Osteoblast (primary cell): ENCODE results near the gene CCDC83. TPM values are rescaled to one million over a fixed set of nuclear protein-coding genes. Genes with fewer than 3 reads are reported as not detected.
"Not testable (repeated sequence)": the region's sequence is repeated elsewhere in the genome, so short reads cannot be mapped to it uniquely, and the experiment has no call there.

Experiments
- DNase-seq: peaks from one replicate; pipeline ENCODE4 v3.0.0; 2011; ENCODE audit warnings: low spot score, mixed read lengths; ENCODE audit not compliant: insufficient read length; ENCODE audit errors: missing footprints
- H2AFZ ChIP-seq: 2 replicates; pipeline ENCODE4 v1.6.0; 2011; ENCODE audit warnings: mild to moderate bottlenecking, low read length
- H3K27ac ChIP-seq: 2 replicates; pipeline ENCODE4 v1.5.1; 2011; ENCODE audit warnings: mild to moderate bottlenecking, low read depth, low read length, moderate library complexity
- H3K27me3 ChIP-seq: 2 replicates; pipeline ENCODE4 v1.6.0; 2012; ENCODE audit warnings: mild to moderate bottlenecking, control low read depth, inconsistent platforms, low read length, moderate library complexity; ENCODE audit not compliant: insufficient read depth
- H3K36me3 ChIP-seq: 2 replicates; pipeline ENCODE4 v1.5.1; 2011; ENCODE audit warnings: mild to moderate bottlenecking, low read length, control low read depth, moderate library complexity; ENCODE audit not compliant: insufficient read depth
- H3K4me1 ChIP-seq: 2 replicates; pipeline ENCODE4 v1.5.1; 2011; ENCODE audit warnings: mild to moderate bottlenecking, low read length, control low read depth, moderate library complexity; ENCODE audit not compliant: insufficient read depth
- H3K4me2 ChIP-seq: 2 replicates; pipeline ENCODE4 v1.6.0; 2011; ENCODE audit warnings: mild to moderate bottlenecking, low read length; ENCODE audit not compliant: insufficient read depth
- H3K4me3 ChIP-seq: fragments of 200-600 bp; sonication (generic); 3 replicates; pipeline ENCODE4 v1.5.1; 2012; ENCODE audit warnings: mild to moderate bottlenecking, low read length, inconsistent platforms; ENCODE audit not compliant: insufficient read depth
- H3K79me2 ChIP-seq: 2 replicates; pipeline ENCODE4 v1.6.0; 2012; ENCODE audit warnings: mild to moderate bottlenecking, low read length, control low read depth, inconsistent platforms; ENCODE audit not compliant: insufficient read depth
- H3K9me3 ChIP-seq: 2 replicates; pipeline ENCODE4 v1.5.1; 2011; ENCODE audit warnings: low read depth, low read length, control low read depth
- H4K20me1 ChIP-seq: 2 replicates; pipeline ENCODE4 v1.6.0; 2012; ENCODE audit warnings: mild to moderate bottlenecking, low read length, control low read depth; ENCODE audit not compliant: insufficient read depth
- total RNA-seq: library from RNA; depleted of rRNA; stranded (reverse); fragments of >200 nt; gene quantifications from 2 replicates; pipeline ENCODE4 v1.2.3, GENCODE V29; 2012
- TF ChIP-seq, protein P1 (sequence below): IDR thresholded peaks from 2 replicates; pipeline ENCODE4 v1.5.1; 2011; ENCODE audit warnings: mild to moderate bottlenecking, low read depth, low read length, moderate library complexity; ENCODE audit errors: extremely low read depth

Gene CCDC83
- total RNA-seq, 1 donor: not detected

GRCh38 chr11:85831050-85831449 is 24.1 kb upstream of the CCDC83 start:
- DNase-seq: no peak
- Histone ChIP-seq H3K4me1 (peaks cover 22% of the 10 kb centered on the region), H3K9me3 (no peaks in the 10 kb centered on the region), H3K36me3 (no peaks in the 10 kb centered on the region), H3K79me2 (no peaks in the 10 kb centered on the region), H3K27ac (no peak overlapping the region), H3K27me3 (no peaks in the 10 kb centered on the region), H2AFZ (no peak overlapping the region), H4K20me1 (no peaks in the 10 kb centered on the region), H3K4me3 (no peak overlapping the region), H3K4me2 (no peak overlapping the region)
- TF ChIP-seq, protein P1, sequence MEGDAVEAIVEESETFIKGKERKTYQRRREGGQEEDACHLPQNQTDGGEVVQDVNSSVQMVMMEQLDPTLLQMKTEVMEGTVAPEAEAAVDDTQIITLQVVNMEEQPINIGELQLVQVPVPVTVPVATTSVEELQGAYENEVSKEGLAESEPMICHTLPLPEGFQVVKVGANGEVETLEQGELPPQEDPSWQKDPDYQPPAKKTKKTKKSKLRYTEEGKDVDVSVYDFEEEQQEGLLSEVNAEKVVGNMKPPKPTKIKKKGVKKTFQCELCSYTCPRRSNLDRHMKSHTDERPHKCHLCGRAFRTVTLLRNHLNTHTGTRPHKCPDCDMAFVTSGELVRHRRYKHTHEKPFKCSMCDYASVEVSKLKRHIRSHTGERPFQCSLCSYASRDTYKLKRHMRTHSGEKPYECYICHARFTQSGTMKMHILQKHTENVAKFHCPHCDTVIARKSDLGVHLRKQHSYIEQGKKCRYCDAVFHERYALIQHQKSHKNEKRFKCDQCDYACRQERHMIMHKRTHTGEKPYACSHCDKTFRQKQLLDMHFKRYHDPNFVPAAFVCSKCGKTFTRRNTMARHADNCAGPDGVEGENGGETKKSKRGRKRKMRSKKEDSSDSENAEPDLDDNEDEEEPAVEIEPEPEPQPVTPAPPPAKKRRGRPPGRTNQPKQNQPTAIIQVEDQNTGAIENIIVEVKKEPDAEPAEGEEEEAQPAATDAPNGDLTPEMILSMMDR: no peak

- Histone ChIP-seq H3K4me2 (no peak overlapping the region), H3K27me3 (no peaks in the 10 kb centered on the region), H3K4me1 (no peaks in the 10 kb centered on the region), H3K27ac (no peak overlapping the region), H2AFZ (no peak overlapping the region), H3K9me3 (no peaks in the 10 kb centered on the region), H3K4me3 (no peak overlapping the region), H3K36me3 (no peaks in the 10 kb centered on the region), H3K79me2 (no peaks in the 10 kb centered on the region), H4K20me1 (no peaks in the 10 kb centered on the region)
- TF ChIP-seq, protein P1: no peak
- no peak for DNase-seq
Observed at GRCh38 chr11:85835263-85835662, 19.9 kb upstream of the CCDC83 start.

GRCh38 chr11:85835729-85836128 is 19.5 kb upstream of the CCDC83 start:
- Histone ChIP-seq H3K4me1 (no peaks in the 10 kb centered on the region), H3K27ac (no peak overlapping the region), H3K4me3 (no peak overlapping the region), H3K4me2 (no peak overlapping the region), H3K36me3 (no peaks in the 10 kb centered on the region), H4K20me1 (no peaks in the 10 kb centered on the region), H3K9me3 (no peaks in the 10 kb centered on the region), H3K27me3 (no peaks in the 10 kb centered on the region), H3K79me2 (no peaks in the 10 kb centered on the region), H2AFZ (no peak overlapping the region)
- TF ChIP-seq, protein P1: no peak
- no peak for DNase-seq

- not testable (repeated sequence) for H3K9me3 ChIP-seq, H3K4me2 ChIP-seq, H2AFZ ChIP-seq, H3K4me3 ChIP-seq, H3K79me2 ChIP-seq, H3K27me3 ChIP-seq, H3K36me3 ChIP-seq, DNase-seq, H4K20me1 ChIP-seq, H3K27ac ChIP-seq
- peaks cover 10% of the 10 kb centered on the region for H3K4me1 ChIP-seq
Observed at GRCh38 chr11:85840932-85841331, 14.3 kb upstream of the CCDC83 start.
